CD4-positive, alpha-beta T cell (primary cell): ENCODE results near the gene TXNDC15. TPM values are rescaled to one million over a fixed set of nuclear protein-coding genes. Genes with fewer than 3 reads are reported as not detected.

Source experiments
- ATAC-seq: fragments of 200-7000 bp; cut with Tn5 transposase; one replicate; pipeline ENCODE4 v1.10.0; 2022; ENCODE audit warnings: mild to moderate bottlenecking; ENCODE audit not compliant: poor library complexity
- CTCF ChIA-PET: fragments of 350-600 bp; sonication (Branson Sonifier 250); formaldehyde crosslinking; loops from one replicate; lab custom pipeline; 2021; ENCODE audit warnings: antibody characterized with exemption, inconsistent platforms; lab: Charles Lee
- POLR2A ChIA-PET: fragments of 350-600 bp; sonication (Branson Sonifier 250); formaldehyde crosslinking; loops from one replicate; lab custom pipeline; 2021; ENCODE audit warnings: antibody characterized with exemption, inconsistent platforms; lab: Charles Lee
- DNase-seq, 14 experiments: peaks; one replicate each; pipeline ENCODE4 v3.0.0-alpha.2; 2013 to 2020; ENCODE audit warnings: mixed read lengths in 2 of 14
- H3K27ac ChIP-seq, 2 donors: one replicate each; pipeline versions ENCODE4 v1.5.1 to v1.7.0; 2013; ENCODE audit warnings: low read length in 2 of 2, low read depth in 1 of 2, mild to moderate bottlenecking in 1 of 2
- H3K27me3 ChIP-seq, 2 experiments: 1 replicate in 1 of 2; 2 replicates in 1 of 2; pipeline versions ENCODE4 v1.6.1 to v1.7.0; 2013; ENCODE audit warnings: low read length in 2 of 2, control low read depth in 1 of 2, mild to moderate bottlenecking in 1 of 2, moderate library complexity in 1 of 2; ENCODE audit not compliant: insufficient read depth in 2 of 2, control insufficient read depth in 1 of 2
- H3K36me3 ChIP-seq: one replicate; pipeline ENCODE4 v1.6.1; 2013; ENCODE audit warnings: low read length, control low read depth; ENCODE audit not compliant: insufficient read depth
- H3K4me1 ChIP-seq: one replicate; pipeline ENCODE4 v1.6.1; 2013; ENCODE audit warnings: low read length, control low read depth; ENCODE audit not compliant: insufficient read depth
- H3K4me3 ChIP-seq: one replicate; pipeline ENCODE4 v1.5.1; 2013; ENCODE audit warnings: mild to moderate bottlenecking, low read length, moderate library complexity
- H3K9me3 ChIP-seq, 2 experiments: 1 replicate in 1 of 2; 2 replicates in 1 of 2; pipeline versions ENCODE4 v1.6.1 to v1.7.0; 2013; ENCODE audit warnings: low read length in 2 of 2, mild to moderate bottlenecking in 2 of 2, control low read depth in 1 of 2, moderate library complexity in 1 of 2; ENCODE audit not compliant: control insufficient read depth in 1 of 2, insufficient read depth in 1 of 2
- H3K27ac Mint-ChIP-seq: one replicate; pipeline ENCODE4 v1.8.0; 2020; ENCODE audit warnings: mixed read lengths
- H3K27me3 Mint-ChIP-seq: one replicate; pipeline ENCODE4 v1.8.0; 2021; ENCODE audit warnings: mixed read lengths
- H3K36me3 Mint-ChIP-seq: one replicate; pipeline ENCODE4 v1.8.0; 2021; ENCODE audit warnings: low read depth, mixed read lengths
- H3K4me1 Mint-ChIP-seq: one replicate; pipeline ENCODE4 v1.8.0; 2021; ENCODE audit warnings: low read depth, mixed read lengths
- H3K4me3 Mint-ChIP-seq: one replicate; pipeline ENCODE4 v1.8.0; 2020; ENCODE audit warnings: mild to moderate bottlenecking, mixed read lengths
- H3K9me3 Mint-ChIP-seq: one replicate; pipeline ENCODE4 v1.8.0; 2020; ENCODE audit warnings: mixed read lengths
- CTCF ChIP-seq: fragments of 200-600 bp; IDR thresholded peaks from one replicate; pipeline ENCODE4 v1.8.0; 2022; ENCODE audit warnings: antibody characterized with exemption, mild to moderate bottlenecking
- intact Hi-C, 2 experiments: fragments of 100-400 bp; cut with DNase I in 1 of 2; cut with micrococcal nuclease in 1 of 2; formaldehyde crosslinking; loops; one replicate each; pipeline versions ENCODE4 v1.15.1 to v1.9.0; 2023 to 2025; cut with DNase I, micrococcal nuclease
- total RNA-seq, 174 experiments: library from RNA in 2 of 174; stranded (reverse) in 2 of 174; gene quantifications; one replicate each; pipeline ENCODE4 v1.2.3 and lab custom pipeline; 2021 to 2026

TXNDC15 gene
- total RNA-seq, 2 experiments from 2014 or later: 19.6 to 20.0 TPM

DNA sequence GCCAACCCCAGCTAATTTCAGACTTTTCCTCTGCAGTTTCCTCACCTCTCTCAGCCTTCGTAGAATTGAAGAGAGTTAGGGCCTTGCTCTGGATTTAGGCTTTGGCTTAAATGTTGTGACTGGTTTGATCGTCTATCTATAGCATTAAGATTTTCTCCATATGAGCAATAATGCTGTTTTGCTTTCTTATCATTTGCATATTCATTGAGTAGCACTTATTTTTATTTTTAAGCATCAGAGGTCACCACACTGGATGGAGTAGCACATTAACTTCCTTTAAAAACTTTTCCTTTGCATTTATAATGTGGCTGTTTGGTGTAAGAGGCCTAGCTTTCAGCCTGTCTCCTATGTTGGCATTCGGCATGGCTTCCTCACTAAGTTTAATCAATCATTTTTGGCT, 18.1 kb downstream of the TXNDC15 start:
- Histone ChIP-seq H3K4me1 (no peaks in the 10 kb centered on the region), H3K27ac (no peak overlapping the region), H3K36me3 (peaks cover 63% of the 10 kb centered on the region), H3K4me3 (no peak overlapping the region), H3K27me3 (no peaks in the 10 kb centered on the region), H3K9me3 (no peaks in the 10 kb centered on the region)
- Mint-ChIP-seq H3K36me3 (peaks cover 80% of the 10 kb centered on the region), H3K4me3 (no peak overlapping the region), H3K27ac (no peak overlapping the region), H3K9me3 (no peaks in the 10 kb centered on the region), H3K27me3 (no peaks in the 10 kb centered on the region), H3K4me1 (no peaks in the 10 kb centered on the region)
- intact Hi-C loops: no loop called here
- POLR2A ChIA-PET: no interaction called here
- no peak for TF ChIP-seq CTCF
- no peak for ATAC-seq
- no peak for DNase-seq
- CTCF ChIA-PET: interaction anchor here (2.2 kb wide), 1 partner anchor 12 kb away, joined by 6 read pairs; the partner anchor contains the start of gene PCBD2

DNA sequence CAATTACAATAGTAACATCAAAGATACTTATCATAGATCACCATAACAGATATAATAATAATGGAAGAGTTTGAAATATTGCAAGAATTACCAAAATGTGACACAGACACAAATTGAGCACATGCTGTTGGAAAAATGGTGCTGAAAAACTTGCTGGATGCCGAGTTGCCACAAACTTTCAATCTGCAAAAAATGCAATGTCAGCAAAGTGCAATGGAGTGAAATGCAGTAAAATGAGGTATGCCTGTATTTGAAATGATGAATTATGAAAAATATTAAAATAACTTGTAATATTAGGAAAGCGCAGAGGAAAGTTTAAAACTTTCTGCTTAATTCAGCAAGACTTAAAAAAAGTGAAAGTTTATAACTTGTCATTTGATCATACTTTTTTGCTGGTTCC, 18.8 kb downstream of the TXNDC15 start:
- Histone ChIP-seq H3K27me3 (no peaks in the 10 kb centered on the region), H3K27ac (no peak overlapping the region), H3K36me3 (peaks cover 61% of the 10 kb centered on the region), H3K4me3 (no peak overlapping the region), H3K4me1 (no peaks in the 10 kb centered on the region), H3K9me3 (no peaks in the 10 kb centered on the region)
- intact Hi-C loops: no loop called here
- ChIA-PET CTCF (interaction anchor here (2.2 kb wide), 1 partner anchor 12 kb away, joined by 6 read pairs; the partner anchor contains the start of gene PCBD2), POLR2A (no interaction called here)
- H3K4me3 Mint-ChIP-seq: no peak overlapping the region
- no peaks in the 10 kb centered on the region for H3K9me3 Mint-ChIP-seq
- no peaks in the 10 kb centered on the region for H3K4me1 Mint-ChIP-seq
- peaks cover 74% of the 10 kb centered on the region for H3K36me3 Mint-ChIP-seq
- no peak for ATAC-seq
- H3K27ac Mint-ChIP-seq: no peak overlapping the region
- DNase-seq: no peak
- TF ChIP-seq CTCF: no peak
- no peaks in the 10 kb centered on the region for H3K27me3 Mint-ChIP-seq

- CTCF ChIA-PET: interaction anchor here (0.8 kb wide), 1 partner anchor 10 kb away, joined by 3 read pairs; no protein-coding TSS in a partner anchor
These were observed 19.8 kb downstream of the TXNDC15 start for GRCh38 chr5:134893748-134894505.

More at GRCh38 chr5:134893748-134894505, 19.8 kb downstream of the TXNDC15 start:
- Mint-ChIP-seq H3K4me1 (no peaks in the 10 kb centered on the region), H3K27me3 (no peaks in the 10 kb centered on the region), H3K36me3 (peaks cover 66% of the 10 kb centered on the region), H3K9me3 (no peaks in the 10 kb centered on the region), H3K27ac (peak overlapping the region; percentile 17), H3K4me3 (no peak overlapping the region)
- H3K27ac ChIP-seq: no peak overlapping the region
- H3K36me3 ChIP-seq: peaks cover 57% of the 10 kb centered on the region
- no peaks in the 10 kb centered on the region for H3K4me1 ChIP-seq
- no peak overlapping the region for H3K4me3 ChIP-seq
- intact Hi-C loops: no loop called here
- DNase-seq (no peak), ATAC-seq (no peak)
- POLR2A ChIA-PET: interaction anchor here (2.2 kb wide), 1 partner anchor 11 kb away, joined by 6 read pairs; the partner anchor contains the start of gene PCBD2
- no peaks in the 10 kb centered on the region for H3K9me3 ChIP-seq
- no peaks in the 10 kb centered on the region for H3K27me3 ChIP-seq
- no peak for TF ChIP-seq CTCF
